ENCODE measurements around the gene PTPRN2. TPM values are rescaled to one million over a fixed set of nuclear protein-coding genes. Genes with fewer than 3 reads are reported as not detected.

Gene PTPRN2
- total and polyA plus RNA-seq, 2 of the 13 experiments (the other 11 are each of a cell fraction or from before 2014, with no cell fraction given) = 2.5 to 24.2 TPM

GRCh38 chr7:158183431-158183830 lies 404.2 kb downstream of the PTPRN2 start:
- POLR2A ChIA-PET = no interaction called here
- FAIRE-seq = no peak

More at GRCh38 chr7:158183431-158183830, 404.2 kb downstream of the PTPRN2 start:
- H3K27me3 ChIP-seq (ENCODE audit: control insufficient read depth in 1 of 2, insufficient read depth in 2 of 2, low read length in 2 of 2) = no peaks in the 10 kb centered on the region
- no peak for DNase-seq (ENCODE audit: low spot score)
- CTCF ChIA-PET (ENCODE audit: low intra/inter-chr PET ratio, low total read pairs) = no interaction called here
- no peak overlapping the region for H3K4me3 ChIP-seq (replicated peaks in 1 of 3; ENCODE audit: insufficient read depth in 1 of 3, low read depth in 2 of 3, low read length in 3 of 3)
- H2AFZ ChIP-seq (ENCODE audit: low read length) = no peak overlapping the region
- no peaks in the 10 kb centered on the region for H4K20me1 ChIP-seq (ENCODE audit: insufficient read depth, low read length)
- H3K79me2 ChIP-seq (ENCODE audit: insufficient read depth, low read length) = no peaks in the 10 kb centered on the region
- H3K4me2 ChIP-seq (ENCODE audit: low read depth, low read length) = no peak overlapping the region
- no peaks in the 10 kb centered on the region for H3K9me3 ChIP-seq (ENCODE audit: low read length)
- ATAC-seq = no peak
- H3K27ac ChIP-seq (ENCODE audit: extremely low read length, insufficient read depth, low read length) = no peak overlapping the region
- no peaks in the 10 kb centered on the region for H3K36me3 ChIP-seq (replicated peaks in 1 of 2; ENCODE audit: control insufficient read depth in 1 of 2, insufficient read depth in 2 of 2, low read length in 2 of 2)
- in situ Hi-C loops (cut with HindIII; ENCODE audit: extremely low pct_ligation_motif_present, low pct_unique_long_range_greater_than_20kb) = no loop called here
- intact Hi-C loops (cut with micrococcal nuclease; ENCODE audit: unreplicated experiment) = no loop called here
- no peak overlapping the region for H3K9ac ChIP-seq (ENCODE audit: insufficient read depth, low read depth, low read length)
- no TSS peak for BruUV-seq (replicated peaks)
- H3K4me1 ChIP-seq (ENCODE audit: insufficient read depth, low read length) = no peaks in the 10 kb centered on the region
- TF ChIP-seq, protein P1, sequence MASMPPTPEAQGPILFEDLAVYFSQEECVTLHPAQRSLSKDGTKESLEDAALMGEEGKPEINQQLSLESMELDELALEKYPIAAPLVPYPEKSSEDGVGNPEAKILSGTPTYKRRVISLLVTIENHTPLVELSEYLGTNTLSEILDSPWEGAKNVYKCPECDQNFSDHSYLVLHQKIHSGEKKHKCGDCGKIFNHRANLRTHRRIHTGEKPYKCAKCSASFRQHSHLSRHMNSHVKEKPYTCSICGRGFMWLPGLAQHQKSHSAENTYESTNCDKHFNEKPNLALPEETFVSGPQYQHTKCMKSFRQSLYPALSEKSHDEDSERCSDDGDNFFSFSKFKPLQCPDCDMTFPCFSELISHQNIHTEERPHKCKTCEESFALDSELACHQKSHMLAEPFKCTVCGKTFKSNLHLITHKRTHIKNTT (CRISPR knock-in tag; IDR thresholded peaks at IDR 0.05) = no peak
- TF ChIP-seq GMEB1 (CRISPR knock-in tag; IDR thresholded peaks at IDR 0.05; ENCODE audit: borderline replicate concordance) = no peak
- 92% methylated on average over 2 of the region's 3 CpGs for WGBS (ENCODE audit: low lambda C conversion rate)
